Pancreas (tissue), 10 donors: ENCODE measurements around the gene PANK1. TPM values are rescaled to one million over a fixed set of nuclear protein-coding genes. Genes with fewer than 3 reads are reported as not detected.

Source experiments
- ATAC-seq, 4 donors: fragments of 200-7000 bp; cut with Tn5 transposase; one replicate each; pipeline versions ENCODE4 v1.8.0 to v1.9.1; 2020; ENCODE audit warnings: mild to moderate bottlenecking in 4 of 4, moderate library complexity in 4 of 4
- DNase-seq, 6 donors: peaks; one replicate each; pipeline ENCODE4 v3.0.0-alpha.2; 2020
- FAIRE-seq: peaks from 2 replicates; lab custom pipeline; 2012; peaks lifted over from hg19 to GRCh38; lab: Jason Lieb, UNC
- H3K27ac ChIP-seq, 4 donors: fragments of 200-600 bp; sonication (generic); 1 replicate in 3 of 4; 2 replicates in 1 of 4; pipeline versions ENCODE4 v1.5.0 to v1.8.0; 2020
- H3K27me3 ChIP-seq, 4 donors: fragments of 200-600 bp; one replicate each; pipeline ENCODE4 v1.8.0; 2021
- H3K36me3 ChIP-seq, 3 donors: fragments of 200-600 bp; sonication (generic) in 1 of 3; one replicate each; pipeline versions ENCODE4 v1.5.0 to v1.8.0; 2020 to 2021
- H3K4me1 ChIP-seq, 3 donors: fragments of 200-600 bp; one replicate each; pipeline ENCODE4 v1.8.0; 2021
- H3K4me3 ChIP-seq, 4 donors: fragments of 200-600 bp; sonication (generic) in 2 of 4; one replicate each; pipeline versions ENCODE4 v1.5.0 to v1.8.0; 2020 to 2021
- H3K9me3 ChIP-seq, 4 donors: fragments of 200-600 bp; one replicate each; pipeline ENCODE4 v1.8.0; 2021
- CTCF ChIP-seq, 4 donors: fragments of 200-600 bp; sonication (generic) in 3 of 4; IDR thresholded peaks; one replicate each; pipeline versions ENCODE4 v1.5.0 to v1.8.0; 2021; ENCODE audit warnings: antibody characterized with exemption in 4 of 4
- WGBS, 2 donors: extraction: QIAGEN DNeasy Blood & Tissue Kit; methylation state at CpG; one replicate each; pipeline ENCODE4 v1.1.7; 2013; 5-methylcytosine and 5-hydroxymethylcytosine counted together
- intact Hi-C, 3 donors: fragments of 100-400 bp; cut with DNase I; formaldehyde crosslinking; loops; one replicate each; pipeline versions ENCODE4 v1.11.1 to v1.14.2; 2022
- polyA plus RNA-seq, 2 donors: library from polyadenylated mRNA; stranded (reverse); fragments of 200-250 nt; gene quantifications; one replicate each; pipeline ENCODE4 v1.2.3, GENCODE V29; 2013
- total RNA-seq, 6 donors: library from RNA; stranded (reverse); fragmentation: NEBNext Ultra II Directional in 4 of 6; extraction: Animal tissue kit (Norgen Biotek cat#: 25700) in 4 of 6; gene quantifications; one replicate each; pipeline versions ENCODE4 v1.2.1 to v1.2.4, GENCODE V29; 2021 to 2023
- donor health status: healthy with polysubstance abuse.
- donor health status: DM: no; HTN: no; CAD: no; lungs with moderate emphysema.
- donor health status: DM: no; HTN: no; CAD: no.
- donor health status: control.
- donor health status: control.
- donor health status: Bipolar disorder and iron deficiency.
- donor health status: DM: yes; HTN: yes; CAD: no.
- donor health status: DM: no; HTN: no; CAD: no.
- donor health status: DM: no; HTN: no; CAD: no.
- donor health status: DM: yes; HTN: yes; CAD: no.

PANK1 gene
- total and polyA plus RNA-seq, 8 donors: 0.46 to 3.5 (median 2.3) TPM

DNA sequence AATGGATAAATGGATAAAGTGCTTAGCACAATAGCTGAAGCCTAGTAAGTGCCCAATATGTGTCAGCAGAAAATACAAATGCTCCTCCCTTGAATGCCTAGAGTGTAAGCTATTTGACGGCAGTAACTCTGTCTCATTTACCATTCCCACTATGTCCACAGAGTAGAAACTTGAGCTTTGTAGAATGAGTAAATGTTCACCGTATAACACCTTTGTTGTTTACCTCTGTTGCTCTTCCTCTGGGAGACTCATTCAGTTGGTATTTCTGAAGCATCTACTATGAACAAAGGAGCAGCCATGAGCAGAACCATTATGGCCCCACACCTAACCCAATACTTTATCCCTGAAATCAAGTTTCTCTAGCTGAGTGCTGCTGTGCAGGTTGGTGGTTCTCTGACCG is 101.2 kb downstream of the PANK1 start:
- ATAC-seq (no peak), FAIRE-seq (no peak)

DNA sequence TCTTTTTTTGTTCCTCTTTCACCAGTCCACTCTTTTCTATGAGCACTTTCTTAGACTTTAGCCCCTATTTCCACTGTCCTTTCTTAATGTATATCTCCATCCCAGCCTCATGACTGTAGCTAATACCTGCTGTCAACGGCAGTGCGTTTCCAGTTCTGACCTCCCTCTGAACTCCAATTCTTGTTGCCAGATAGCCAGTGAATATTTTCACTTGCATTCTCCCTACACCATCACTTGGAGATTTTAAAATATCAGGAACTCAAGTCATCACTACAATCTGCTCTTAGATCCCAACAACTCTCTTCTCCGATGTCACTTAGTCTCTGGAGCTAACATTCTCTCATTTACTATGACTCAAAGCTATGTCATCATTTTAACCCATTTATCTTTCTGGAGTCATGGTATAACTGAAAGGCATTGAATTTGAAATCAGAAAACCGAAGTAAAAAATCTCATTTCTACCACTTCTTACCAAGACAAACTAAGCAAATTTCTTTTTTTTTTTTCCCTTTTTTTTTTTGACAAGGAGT is 104.6 kb downstream of the PANK1 start:
- no peak overlapping the region for H3K4me3 ChIP-seq
- FAIRE-seq (no peak), DNase-seq (no peak), ATAC-seq (no peak)
- no peak overlapping the region for H3K27ac ChIP-seq
- TF ChIP-seq CTCF (IDR thresholded peaks at IDR 0.05): no peak
- H3K4me1 ChIP-seq: no peaks in the 10 kb centered on the region
- H3K27me3 ChIP-seq: no peaks in the 10 kb centered on the region
- H3K36me3 ChIP-seq: no peaks in the 10 kb centered on the region
- 91% methylated on average over 4 of the region's 4 CpGs for WGBS, 2 donors
- H3K9me3 ChIP-seq: no peaks in the 10 kb centered on the region
- intact Hi-C loops: no loop called here

More for the DNA sequence above, 101.2 kb downstream of the PANK1 start:
- Histone ChIP-seq H3K36me3 (no peaks in the 10 kb centered on the region), H3K27me3 (no peaks in the 10 kb centered on the region), H3K27ac (no peak overlapping the region), H3K4me3 (no peak overlapping the region), H3K4me1 (peaks cover 8 to 13% (median 9%) of the 10 kb centered on the region in 3 donors), H3K9me3 (no peaks in the 10 kb centered on the region)
- DNase-seq: no peak
- no peak for TF ChIP-seq CTCF (IDR thresholded peaks at IDR 0.05)
- intact Hi-C loops: no loop called here
- 79 to 93% methylated on average over 3 of the region's 3 CpGs for WGBS, 2 donors

DNA sequence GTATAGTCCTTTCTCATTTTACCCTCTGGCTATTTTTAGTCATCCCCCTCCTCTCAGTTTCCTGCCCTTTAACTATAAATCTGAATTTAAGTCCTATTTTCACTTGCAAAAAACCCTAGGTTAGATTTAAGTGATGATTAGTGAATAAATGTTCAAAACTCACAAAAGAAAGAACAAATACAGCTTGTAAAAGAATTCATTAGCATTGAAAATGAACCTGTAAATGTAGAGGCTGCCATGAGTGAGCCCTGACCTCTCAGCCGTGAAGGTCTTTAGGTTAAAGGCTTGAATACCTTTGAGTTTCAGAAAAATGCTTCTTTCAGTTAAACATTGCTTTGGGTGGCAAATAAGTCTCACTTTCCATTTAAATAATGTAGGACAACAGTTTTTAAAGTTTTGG is 107.7 kb downstream of the PANK1 start:
- no peaks in the 10 kb centered on the region for H3K27me3 ChIP-seq
- no peak for TF ChIP-seq CTCF (IDR thresholded peaks at IDR 0.05)
- no peak for DNase-seq
- ATAC-seq: no peak
- FAIRE-seq: no peak
- no peaks in the 10 kb centered on the region for H3K4me1 ChIP-seq
- H3K4me3 ChIP-seq: no peak overlapping the region
- no peak overlapping the region for H3K27ac ChIP-seq
- no peaks in the 10 kb centered on the region for H3K36me3 ChIP-seq
- H3K9me3 ChIP-seq: no peaks in the 10 kb centered on the region
- intact Hi-C loops: loop anchor here in 1 of 3 donors (10.0 kb wide), 1 partner anchor 63 kb away; no protein-coding TSS in a partner anchor
- WGBS, 2 donors: 78 to 79% methylated on average over 1 of the region's 1 CpG

DNA sequence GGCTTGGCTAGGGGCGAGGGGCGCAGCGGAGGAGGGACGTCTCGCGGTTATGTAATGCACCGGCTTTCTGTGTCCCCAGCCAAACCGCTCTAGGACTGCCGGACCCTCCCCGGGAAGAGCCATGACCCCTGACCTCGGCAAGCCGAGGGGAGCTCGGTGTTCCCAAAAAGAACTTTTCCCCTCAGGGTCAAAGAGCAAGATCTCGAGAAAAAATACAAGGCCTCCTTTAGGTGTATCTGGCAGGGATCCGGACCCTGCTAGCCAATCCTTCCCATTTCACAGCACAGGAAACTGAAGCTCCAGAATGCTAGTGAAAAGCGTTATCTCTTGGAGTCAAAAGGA is 109.1 kb downstream of the PANK1 start:
- TF ChIP-seq CTCF (IDR thresholded peaks at IDR 0.05): no peak
- H3K4me1 ChIP-seq: no peaks in the 10 kb centered on the region
- DNase-seq (no peak), ATAC-seq (peak in 3 of 4 donors; percentile 2 to 3 (median 2)), FAIRE-seq (no peak)
- H3K4me3 ChIP-seq: peak overlapping the region; percentile 35 to 62 (median 40)
- H3K9me3 ChIP-seq: no peaks in the 10 kb centered on the region
- intact Hi-C loops: loop anchor here in 1 of 3 donors (10.0 kb wide), 1 partner anchor 61 kb away; no protein-coding TSS in a partner anchor
- peak overlapping the region in 3 of 4 donors; percentile 63 to 87 (median 80) for H3K27ac ChIP-seq
- H3K27me3 ChIP-seq: no peaks in the 10 kb centered on the region
- 10 to 12% methylated on average over 15 to 16 of the region's 16 CpGs for WGBS, 2 donors
- no peaks in the 10 kb centered on the region for H3K36me3 ChIP-seq
